H9 (cell line): ENCODE results near the gene MS4A4A. TPM values are rescaled to one million over a fixed set of nuclear protein-coding genes. Genes with fewer than 3 reads are reported as not detected.

Experiments used
- DNase-seq: peaks from one replicate; pipeline ENCODE4 v3.0.0-alpha.2; 2017
- H2AFZ ChIP-seq: one replicate; pipeline ENCODE4 v1.6.1; 2013; ENCODE audit warnings: mild to moderate bottlenecking, low read length, control low read depth, moderate library complexity
- H2AK5ac ChIP-seq: 2 replicates; pipeline ENCODE4 v1.6.1; 2013; ENCODE audit warnings: low read length, control low read depth, mixed read lengths; ENCODE audit not compliant: insufficient read length
- H2BK120ac ChIP-seq: one replicate; pipeline ENCODE4 v1.6.1; 2013; ENCODE audit warnings: low read depth, mild to moderate bottlenecking, low read length, control low read depth, inconsistent platforms; ENCODE audit not compliant: poor library complexity, severe bottlenecking
- H2BK12ac ChIP-seq: 2 replicates; pipeline ENCODE4 v1.6.1; 2013; ENCODE audit warnings: low read length, control low read depth, mixed read lengths, low read depth; ENCODE audit not compliant: insufficient read length
- H2BK15ac ChIP-seq: 2 replicates; pipeline ENCODE4 v1.6.1; 2013; ENCODE audit warnings: low read depth, low read length, control low read depth
- H2BK20ac ChIP-seq: one replicate; pipeline ENCODE4 v1.6.1; 2013; ENCODE audit warnings: low read depth, mild to moderate bottlenecking, low read length, control low read depth, inconsistent platforms; ENCODE audit not compliant: poor library complexity, severe bottlenecking
- H2BK5ac ChIP-seq: 2 replicates; pipeline ENCODE4 v1.6.1; 2013; ENCODE audit warnings: low read length, control low read depth, mixed read lengths; ENCODE audit not compliant: insufficient read length
- H3K14ac ChIP-seq: 2 replicates; pipeline ENCODE4 v1.6.1; 2013; ENCODE audit warnings: low read length, control low read depth; ENCODE audit not compliant: insufficient read depth
- H3K18ac ChIP-seq: 2 replicates; pipeline ENCODE4 v1.6.1; 2013; ENCODE audit warnings: low read depth, mild to moderate bottlenecking, mixed read lengths, low read length, control low read depth; ENCODE audit not compliant: insufficient read length
- H3K23ac ChIP-seq: 2 replicates; pipeline ENCODE4 v1.6.1; 2013; ENCODE audit warnings: low read length, control low read depth, mixed read lengths, low read depth; ENCODE audit not compliant: insufficient read length
- H3K23me2 ChIP-seq: 2 replicates; pipeline ENCODE4 v1.6.1; 2013; ENCODE audit warnings: low read depth, mild to moderate bottlenecking, mixed read lengths, low read length, control low read depth; ENCODE audit not compliant: insufficient read length, poor library complexity, severe bottlenecking
- H3K27ac ChIP-seq: 2 replicates; pipeline ENCODE4 v1.5.1; 2013; ENCODE audit warnings: low read length, control low read depth, mixed read lengths, low read depth; ENCODE audit not compliant: insufficient read length
- H3K27me3 ChIP-seq: 2 replicates; pipeline ENCODE4 v1.6.1; 2013; ENCODE audit warnings: low read length, control low read depth, inconsistent platforms; ENCODE audit not compliant: insufficient read depth
- H3K4ac ChIP-seq: 2 replicates; pipeline ENCODE4 v1.6.1; 2013; ENCODE audit warnings: low read depth, mild to moderate bottlenecking, control low read depth, inconsistent platforms, low read length, moderate library complexity
- H3K4me1 ChIP-seq: 2 replicates; pipeline ENCODE4 v1.6.1; 2013; ENCODE audit warnings: low read length, control low read depth, inconsistent platforms; ENCODE audit not compliant: insufficient read depth
- H3K4me2 ChIP-seq: 2 replicates; pipeline ENCODE4 v1.6.1; 2013; ENCODE audit warnings: low read length, control low read depth, mixed read lengths; ENCODE audit not compliant: insufficient read length, insufficient read depth
- H3K56ac ChIP-seq: 2 replicates; pipeline ENCODE4 v1.6.1; 2013; ENCODE audit warnings: low read depth, mild to moderate bottlenecking, mixed read lengths, low read length, control low read depth; ENCODE audit not compliant: insufficient read length
- H3K79me1 ChIP-seq: 2 replicates; pipeline ENCODE4 v1.6.1; 2013; ENCODE audit warnings: low read depth, mild to moderate bottlenecking, moderate library complexity, low read length, control low read depth, inconsistent platforms; ENCODE audit not compliant: insufficient read depth, poor library complexity, severe bottlenecking
- H3K79me2 ChIP-seq: 2 replicates; pipeline ENCODE4 v1.6.1; 2013; ENCODE audit warnings: low read length, control low read depth, inconsistent platforms; ENCODE audit not compliant: insufficient read depth
- H3K9ac ChIP-seq: 2 replicates; pipeline ENCODE4 v1.6.1; 2013; ENCODE audit warnings: low read length, control low read depth, mixed read lengths; ENCODE audit not compliant: insufficient read length; ENCODE audit errors: extremely low read depth
- H3K9me3 ChIP-seq: one replicate; pipeline ENCODE4 v1.6.1; 2013; ENCODE audit warnings: low read depth, low read length, inconsistent platforms; ENCODE audit not compliant: control insufficient read depth
- H3T11ph ChIP-seq: one replicate; pipeline ENCODE4 v1.6.1; 2013; ENCODE audit warnings: mild to moderate bottlenecking, low read length, control low read depth, inconsistent platforms
- H4K20me1 ChIP-seq: one replicate; pipeline ENCODE4 v1.6.1; 2013; ENCODE audit not compliant: control insufficient read depth, insufficient read length, insufficient read depth
- H4K5ac ChIP-seq: 2 replicates; pipeline ENCODE4 v1.6.1; 2013; ENCODE audit warnings: low read depth, mild to moderate bottlenecking, mixed read lengths, low read length, control low read depth; ENCODE audit not compliant: insufficient read length
- H4K8ac ChIP-seq: replicated peaks from 2 replicates; pipeline ENCODE4 v1.6.1; 2013; ENCODE audit warnings: low read length, control low read depth, mixed read lengths, low read depth; ENCODE audit not compliant: insufficient read length
- H4K91ac ChIP-seq: 2 replicates; pipeline ENCODE4 v1.6.1; 2013; ENCODE audit warnings: low read depth, mild to moderate bottlenecking, moderate library complexity, mixed read lengths, low read length, control low read depth; ENCODE audit not compliant: insufficient read length
- H3K27ac Mint-ChIP-seq, 3 experiments: 2 replicates in 2 of 3; 3 replicates in 1 of 3; pipeline ENCODE4 v1.8.0; 2020 to 2021; ENCODE audit warnings: mixed read lengths in 3 of 3, mild to moderate bottlenecking in 1 of 3, moderate library complexity in 1 of 3
- H3K27me3 Mint-ChIP-seq: 2 replicates; pipeline ENCODE4 v1.8.0; 2021; ENCODE audit warnings: low read depth, mild to moderate bottlenecking, moderate library complexity, mixed read lengths
- H3K36me3 Mint-ChIP-seq, 3 experiments: 2 replicates in 2 of 3; 3 replicates in 1 of 3; pipeline ENCODE4 v1.8.0; 2020 to 2021; ENCODE audit warnings: low read depth in 3 of 3, mixed read lengths in 3 of 3; ENCODE audit not compliant: insufficient read depth in 1 of 3
- H3K4me1 Mint-ChIP-seq, 2 experiments: 2 replicates each; pipeline ENCODE4 v1.8.0; 2020; ENCODE audit warnings: mixed read lengths in 2 of 2
- H3K4me3 Mint-ChIP-seq, 2 experiments: 2 replicates in 1 of 2; 3 replicates in 1 of 2; pipeline ENCODE4 v1.8.0; 2020 to 2021; ENCODE audit warnings: mild to moderate bottlenecking in 2 of 2, mixed read lengths in 2 of 2, moderate library complexity in 1 of 2
- H3K9me3 Mint-ChIP-seq, 2 experiments: 2 replicates in 1 of 2; 3 replicates in 1 of 2; pipeline ENCODE4 v1.8.0; 2020; ENCODE audit warnings: mild to moderate bottlenecking in 2 of 2, mixed read lengths in 2 of 2, moderate library complexity in 1 of 2
- WGBS: extraction: QIAGEN DNeasy Blood & Tissue Kit; methylation state at CpG from one replicate; pipeline ENCODE4 v1.1.7; 2013; ENCODE audit warnings: missing lambda C conversion rate, low lambda C conversion rate, mixed read lengths; ENCODE audit not compliant: insufficient read length; ENCODE audit errors: extremely low coverage; 5-methylcytosine and 5-hydroxymethylcytosine counted together
- total RNA-seq: library from RNA; stranded (reverse); gene quantifications from 2 replicates; pipeline ENCODE4 v1.2.1, GENCODE V29; 2021
- TF ChIP-seq, protein P1 (sequence below): fragments of 200-600 bp; sonication (generic); conservative IDR thresholded peaks from 3 replicates; pipeline ENCODE4 v1.8.0; 2021; ENCODE audit warnings: antibody characterized with exemption, mild to moderate bottlenecking

Gene MS4A4A
- total RNA-seq, 1 experiment from 2014 or later: not detected

DNA sequence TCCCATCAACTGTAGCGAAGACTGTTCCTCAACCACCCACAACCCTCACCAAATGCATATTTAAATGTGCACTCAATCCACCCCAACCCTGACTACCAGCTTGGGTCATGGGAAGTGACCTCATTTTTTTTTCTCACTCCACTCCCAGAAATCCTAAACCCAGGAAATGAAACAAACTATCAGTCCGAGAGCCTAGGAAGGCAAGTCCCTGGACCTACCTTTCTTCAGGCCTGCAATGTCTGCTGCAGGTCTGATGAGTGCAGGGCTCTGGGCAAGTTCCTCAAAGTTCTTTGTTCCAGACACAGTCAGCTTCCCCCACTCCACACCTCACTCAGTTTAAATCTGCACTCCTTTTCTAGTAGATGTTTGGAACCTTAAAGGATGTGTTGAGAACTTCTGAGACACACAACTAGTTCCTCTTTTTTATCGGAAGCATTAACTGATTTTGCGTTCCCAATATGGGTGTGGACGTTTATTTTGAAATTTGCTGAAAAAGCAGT, 37.7 kb upstream of the MS4A4A start, which contains the start of gene MS4A4E:
TSS of gene MS4A4E (minus strand) at position 398 of the 500 bp plus-strand sequence. CDS start 13,082 bp downstream, outside the sequence.
- Histone ChIP-seq H2AK5ac (no peak within 1 kb of the TSS), H4K5ac (no peak within 1 kb of the TSS), H3K18ac (no peak within 1 kb of the TSS), H3K23ac (no peak within 1 kb of the TSS), H4K8ac (no peak within 1 kb of the TSS), H3K23me2 (no peaks in the 10 kb centered on the region), H2BK15ac (no peak within 1 kb of the TSS), H3K79me2 (no peaks in the 10 kb centered on the region), H3K9me3 (no peaks in the 10 kb centered on the region), H3K4me1 (no peaks in the 10 kb centered on the region), H2BK120ac (no peak within 1 kb of the TSS), H3K27me3 (no peaks in the 10 kb centered on the region), H3K27ac (no peak within 1 kb of the TSS), H3K4me2 (no peak within 1 kb of the TSS), H3T11ph (no peak within 1 kb of the TSS), H3K79me1 (no peaks in the 10 kb centered on the region), H3K56ac (no peak within 1 kb of the TSS), H3K9ac (no peak within 1 kb of the TSS), H3K14ac (no peak within 1 kb of the TSS), H2BK12ac (no peak within 1 kb of the TSS), H3K4ac (no peak within 1 kb of the TSS), H4K20me1 (no peaks in the 10 kb centered on the region), H2BK20ac (no peak within 1 kb of the TSS), H2BK5ac (no peak within 1 kb of the TSS), H2AFZ (no peak within 1 kb of the TSS), H4K91ac (no peak within 1 kb of the TSS)
- WGBS: no CpG with 5 or more reads among the region's 5 CpGs
- H3K9me3 Mint-ChIP-seq: no peaks in the 10 kb centered on the region
- H3K36me3 Mint-ChIP-seq: no peaks in the 10 kb centered on the region
- TF ChIP-seq, protein P1, sequence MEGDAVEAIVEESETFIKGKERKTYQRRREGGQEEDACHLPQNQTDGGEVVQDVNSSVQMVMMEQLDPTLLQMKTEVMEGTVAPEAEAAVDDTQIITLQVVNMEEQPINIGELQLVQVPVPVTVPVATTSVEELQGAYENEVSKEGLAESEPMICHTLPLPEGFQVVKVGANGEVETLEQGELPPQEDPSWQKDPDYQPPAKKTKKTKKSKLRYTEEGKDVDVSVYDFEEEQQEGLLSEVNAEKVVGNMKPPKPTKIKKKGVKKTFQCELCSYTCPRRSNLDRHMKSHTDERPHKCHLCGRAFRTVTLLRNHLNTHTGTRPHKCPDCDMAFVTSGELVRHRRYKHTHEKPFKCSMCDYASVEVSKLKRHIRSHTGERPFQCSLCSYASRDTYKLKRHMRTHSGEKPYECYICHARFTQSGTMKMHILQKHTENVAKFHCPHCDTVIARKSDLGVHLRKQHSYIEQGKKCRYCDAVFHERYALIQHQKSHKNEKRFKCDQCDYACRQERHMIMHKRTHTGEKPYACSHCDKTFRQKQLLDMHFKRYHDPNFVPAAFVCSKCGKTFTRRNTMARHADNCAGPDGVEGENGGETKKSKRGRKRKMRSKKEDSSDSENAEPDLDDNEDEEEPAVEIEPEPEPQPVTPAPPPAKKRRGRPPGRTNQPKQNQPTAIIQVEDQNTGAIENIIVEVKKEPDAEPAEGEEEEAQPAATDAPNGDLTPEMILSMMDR: no peak
- H3K27me3 Mint-ChIP-seq: no peaks in the 10 kb centered on the region
- no peak within 1 kb of the TSS; a peak in 1 of 7 replicates for H3K27ac Mint-ChIP-seq
- no peak for DNase-seq
- H3K4me1 Mint-ChIP-seq: no peaks in the 10 kb centered on the region
- H3K4me3 Mint-ChIP-seq: no peak within 1 kb of the TSS
